Measurements from ENCODE around the gene MTARC1. TPM values are rescaled to one million over a fixed set of nuclear protein-coding genes. Genes with fewer than 3 reads are reported as not detected.

MTARC1 gene
- total RNA-seq, 1 donor from 2014 or later: 9.6 TPM

GRCh38 chr1:220768126-220768601 is 18.5 kb upstream of the MTARC1 start:
- no peaks in the 10 kb centered on the region for H3K9me3 ChIP-seq
- no peak overlapping the region for H3K4me3 ChIP-seq
- no peaks in the 10 kb centered on the region for H3K27me3 ChIP-seq
- no peaks in the 10 kb centered on the region for H3K36me3 ChIP-seq
- intact Hi-C loops (cut with DNase I): no loop called here
- H3K4me1 ChIP-seq: no peaks in the 10 kb centered on the region
- no peak for DNase-seq (ENCODE audit: extremely low spot score in 2 of 2)
- TF ChIP-seq CTCF (IDR thresholded peaks at IDR 0.05) (no peak), POLR2AphosphoS5 (IDR thresholded peaks at IDR 0.05; ENCODE audit: insufficient read depth in 1 of 2, low read depth in 1 of 2) (no peak), POLR2A (IDR thresholded peaks at IDR 0.05) (no peak)
- H3K27ac ChIP-seq: peak overlapping the region; percentile 40

GRCh38 chr1:220769205-220769604 is 17.5 kb upstream of the MTARC1 start:
- Histone ChIP-seq H3K27me3 (no peaks in the 10 kb centered on the region), H3K4me1 (no peaks in the 10 kb centered on the region), H3K9me3 (no peaks in the 10 kb centered on the region), H3K36me3 (no peaks in the 10 kb centered on the region), H3K27ac (no peak overlapping the region), H3K4me3 (no peak overlapping the region)
- no peak for TF ChIP-seq CTCF (IDR thresholded peaks at IDR 0.05)
- peak in 1 of 2 donors; percentile 54 for DNase-seq (ENCODE audit: extremely low spot score in 2 of 2)
- intact Hi-C loops (cut with DNase I): no loop called here

GRCh38 chr1:220770245-220770913 is 16.3 kb upstream of the MTARC1 start:
- Histone ChIP-seq H3K36me3 (no peaks in the 10 kb centered on the region), H3K27ac (no peak overlapping the region), H3K4me3 (no peak overlapping the region), H3K9me3 (no peaks in the 10 kb centered on the region), H3K27me3 (no peaks in the 10 kb centered on the region), H3K4me1 (no peaks in the 10 kb centered on the region)
- DNase-seq (ENCODE audit: extremely low spot score in 2 of 2): peak in 1 of 2 donors; percentile 65
- no peak for TF ChIP-seq POLR2A (IDR thresholded peaks at IDR 0.05)
- intact Hi-C loops (cut with DNase I): no loop called here

- no peak for TF ChIP-seq CTCF (IDR thresholded peaks at IDR 0.05)
- no peak for TF ChIP-seq POLR2A (IDR thresholded peaks at IDR 0.05)
- no peak for TF ChIP-seq POLR2AphosphoS5 (IDR thresholded peaks at IDR 0.05; ENCODE audit: insufficient read depth in 1 of 2, low read depth in 1 of 2)
- Histone ChIP-seq H3K27ac (no peak overlapping the region), H3K27me3 (no peaks in the 10 kb centered on the region), H3K4me3 (no peak overlapping the region), H3K9me3 (no peaks in the 10 kb centered on the region), H3K36me3 (no peaks in the 10 kb centered on the region), H3K4me1 (no peaks in the 10 kb centered on the region)
- DNase-seq (ENCODE audit: extremely low spot score in 2 of 2): no peak
- intact Hi-C loops (cut with DNase I): no loop called here
Observed at GRCh38 chr1:220772846-220773245, 13.9 kb upstream of the MTARC1 start.

- H3K4me3 ChIP-seq: no peak overlapping the region
- no peaks in the 10 kb centered on the region for H3K9me3 ChIP-seq
- H3K27me3 ChIP-seq: no peaks in the 10 kb centered on the region
- H3K36me3 ChIP-seq: no peaks in the 10 kb centered on the region
- intact Hi-C loops (cut with DNase I): loop anchor here (5.0 kb wide), 1 partner anchor 98 kb away; no protein-coding TSS in a partner anchor
- TF ChIP-seq POLR2AphosphoS5 (IDR thresholded peaks at IDR 0.05; ENCODE audit: insufficient read depth in 1 of 2, low read depth in 1 of 2): no peak
- no peak for TF ChIP-seq POLR2A (IDR thresholded peaks at IDR 0.05)
- peak; percentile 21 to 67 (median 55) for TF ChIP-seq CTCF (IDR thresholded peaks at IDR 0.05)
- H3K27ac ChIP-seq: no peak overlapping the region
- no peaks in the 10 kb centered on the region for H3K4me1 ChIP-seq
- DNase-seq (ENCODE audit: extremely low spot score in 2 of 2): no peak
Observed at GRCh38 chr1:220775240-220775853, 11.4 kb upstream of the MTARC1 start.

All from vagina (tissue), 2 donors.